OCI-LY1 (cell line): ENCODE data around the gene EPC2.

Source experiments
- CTCF ChIP-seq: fragments of 200-600 bp; sonication (generic), shearing (Covaris generic); IDR thresholded peaks from 2 replicates; pipeline ENCODE4 v1.5.1; 2017; ENCODE audit warnings: mild to moderate bottlenecking, antibody characterized with exemption, low read length, moderate library complexity, mixed read lengths
- EZH2 ChIP-seq: fragments of 200-600 bp; sonication (generic), shearing (Covaris generic); IDR thresholded peaks from 2 replicates; pipeline ENCODE4 v1.8.0; 2017; ENCODE audit warnings: borderline replicate concordance, mixed run types, mild to moderate bottlenecking, antibody characterized with exemption, low read length, moderate library complexity, mixed read lengths

- TF ChIP-seq CTCF (no peak), EZH2 (no peak)
Observed at GRCh38 chr2:148644883-148645538, 460 bp downstream of the EPC2 start.
